A204.1 (cell line): ENCODE results near the gene DUSP9.
"Not testable (repeated sequence)": the region's sequence is repeated elsewhere in the genome, so short reads cannot be mapped to it uniquely, and the experiment has no call there.

Source experiments
- FAIRE-seq: peaks from 2 replicates; lab custom pipeline; 2012; peaks lifted over from hg19 to GRCh38; lab: Jason Lieb, UNC

Gene DUSP9

GRCh38 chrX:153646620-153647373 lies at the start of gene DUSP9:
DUSP9 (plus strand) TSS chrX:153647203; CDS start chrX:153647954, 751 bp downstream.
- no peak for FAIRE-seq

GRCh38 chrX:153598541-153599191 lies 48.3 kb upstream of the DUSP9 start, which contains the start of gene CCNQ:
CCNQ (minus strand) TSS chrX:153599139; CDS start chrX:153599073, 66 bp downstream.
- no peak for FAIRE-seq

GRCh38 chrX:153599192-153600031 lies 47.6 kb upstream of the DUSP9 start:
- FAIRE-seq, result no peak

GRCh38 chrX:153600032-153600373 lies 47.0 kb upstream of the DUSP9 start:
- no peak for FAIRE-seq

GRCh38 chrX:153600921-153601320 lies 46.1 kb upstream of the DUSP9 start:
- FAIRE-seq, result no peak

GRCh38 chrX:153601511-153602110 lies 45.4 kb upstream of the DUSP9 start:
- FAIRE-seq, result no peak

GRCh38 chrX:153602601-153603000 lies 44.4 kb upstream of the DUSP9 start:
- FAIRE-seq, result no peak

GRCh38 chrX:153603131-153603656 lies 43.8 kb upstream of the DUSP9 start:
- FAIRE-seq, result no peak

GRCh38 chrX:153604666-153605380 lies 42.2 kb upstream of the DUSP9 start:
- not testable (repeated sequence) for FAIRE-seq

- FAIRE-seq, result no peak
These were observed 40.5 kb upstream of the DUSP9 start for GRCh38 chrX:153606503-153606902.

- no peak for FAIRE-seq
These were observed 38.6 kb upstream of the DUSP9 start for GRCh38 chrX:153608376-153608775.

- FAIRE-seq, result no peak
These were observed 38.2 kb upstream of the DUSP9 start for GRCh38 chrX:153608806-153609205.

- no peak for FAIRE-seq
These were observed 36.8 kb upstream of the DUSP9 start for GRCh38 chrX:153609917-153610835.

- no peak for FAIRE-seq
These were observed 36.2 kb upstream of the DUSP9 start for GRCh38 chrX:153610836-153611213.

GRCh38 chrX:153611298-153612095 lies 35.5 kb upstream of the DUSP9 start:
- no peak for FAIRE-seq

GRCh38 chrX:153612413-153612812 lies 34.6 kb upstream of the DUSP9 start:
- no peak for FAIRE-seq

- FAIRE-seq, result no peak
These were observed 32.2 kb upstream of the DUSP9 start for GRCh38 chrX:153614818-153615217.

- FAIRE-seq, result no peak
These were observed 26.4 kb upstream of the DUSP9 start for GRCh38 chrX:153620576-153620975.

- FAIRE-seq, result no peak
These were observed 24.9 kb upstream of the DUSP9 start for GRCh38 chrX:153621949-153622598.
